ENCODE data around the gene FAM9A.
"Not testable (repeated sequence)": the region's sequence is repeated elsewhere in the genome, so short reads cannot be mapped to it uniquely, and the experiment has no call there.

- TF ChIP-seq CTCF, POLR2A (IDR thresholded peaks at IDR 0.05): not testable (repeated sequence)
Measured at GRCh38 chrX:8800351-8800750, 832 bp downstream of the FAM9A start.

Data from Peyer's patch (tissue), 4 donors.